Spinal cord (tissue), 10 donors: ENCODE measurements around the gene DCST2. TPM values are rescaled to one million over a fixed set of nuclear protein-coding genes. Genes with fewer than 3 reads are reported as not detected.

Source experiments
- DNase-seq, 6 donors: peaks; one replicate each; pipeline versions ENCODE4 v3.0.0 to v3.0.0-alpha.2; 2013 to 2015; ENCODE audit warnings: low spot score in 6 of 6, low read depth in 4 of 6
- H3K27ac ChIP-seq: one replicate; pipeline ENCODE4 v1.5.1; 2013; ENCODE audit warnings: low read depth, low read length, control low read depth
- H3K27me3 ChIP-seq: one replicate; pipeline ENCODE4 v1.6.1; 2013; ENCODE audit warnings: low read length; ENCODE audit not compliant: control insufficient read depth, insufficient read depth
- H3K36me3 ChIP-seq: one replicate; pipeline ENCODE4 v1.6.1; 2013; ENCODE audit warnings: low read length; ENCODE audit not compliant: control insufficient read depth, insufficient read depth
- H3K4me1 ChIP-seq: one replicate; pipeline ENCODE4 v1.6.1; 2013; ENCODE audit warnings: low read length; ENCODE audit not compliant: control insufficient read depth, insufficient read depth
- H3K4me3 ChIP-seq: one replicate; pipeline ENCODE4 v1.5.1; 2013; ENCODE audit warnings: low read depth, low read length, control low read depth
- H3K9me3 ChIP-seq: one replicate; pipeline ENCODE4 v1.6.1; 2013; ENCODE audit warnings: low read length; ENCODE audit not compliant: control insufficient read depth, insufficient read depth
- WGBS: methylation state at CpG from one replicate; pipeline ENCODE4 v1.1.5; 2013; ENCODE audit warnings: missing lambda C conversion rate; ENCODE audit not compliant: insufficient coverage; 5-methylcytosine and 5-hydroxymethylcytosine counted together
- polyA plus RNA-seq, 2 donors: library from polyadenylated mRNA; unstranded; fragments of 120-200 nt; gene quantifications; one replicate each; pipeline ENCODE4 v1.2.1, GENCODE V29; 2013; ENCODE audit not compliant: insufficient read length in 2 of 2
- total RNA-seq, 2 donors: library from RNA; depleted of rRNA in 1 of 2; stranded (reverse); fragments of 120-200 nt in 1 of 2; fragments of >200 nt in 1 of 2; gene quantifications; one replicate each; pipeline versions ENCODE4 v1.2.3 to v1.2.4, GENCODE V29; 2013 to 2014
- donor health status: healthy.

Gene DCST2
- total and polyA plus RNA-seq, 4 donors = 0.10 to 1.2 (median 1.1) TPM

GRCh38 chr1:155040358-155041093 is 6.9 kb upstream of the DCST2 start:
- no peak overlapping the region for H3K27ac ChIP-seq
- 85% methylated on average over 14 of the region's 14 CpGs for WGBS
- no peaks in the 10 kb centered on the region for H3K9me3 ChIP-seq
- no peak for DNase-seq
- H3K36me3 ChIP-seq = no peaks in the 10 kb centered on the region
- H3K4me1 ChIP-seq = no peaks in the 10 kb centered on the region
- no peaks in the 10 kb centered on the region for H3K27me3 ChIP-seq
- no peak overlapping the region for H3K4me3 ChIP-seq

GRCh38 chr1:155039308-155039669 is 5.7 kb upstream of the DCST2 start:
- H3K27me3 ChIP-seq = no peaks in the 10 kb centered on the region
- H3K36me3 ChIP-seq = no peaks in the 10 kb centered on the region
- no peak overlapping the region for H3K4me3 ChIP-seq
- H3K4me1 ChIP-seq = no peaks in the 10 kb centered on the region
- WGBS = 60% methylated on average over 2 of the region's 4 CpGs
- no peaks in the 10 kb centered on the region for H3K9me3 ChIP-seq
- no peak overlapping the region for H3K27ac ChIP-seq
- DNase-seq = no peak

GRCh38 chr1:155038602-155039307 is 5.2 kb upstream of the DCST2 start:
- Histone ChIP-seq H3K4me1 (no peaks in the 10 kb centered on the region), H3K4me3 (no peak overlapping the region), H3K27ac (no peak overlapping the region), H3K9me3 (no peaks in the 10 kb centered on the region), H3K27me3 (no peaks in the 10 kb centered on the region), H3K36me3 (no peaks in the 10 kb centered on the region)
- DNase-seq = no peak
- WGBS = 66% methylated on average over 7 of the region's 8 CpGs

DNA sequence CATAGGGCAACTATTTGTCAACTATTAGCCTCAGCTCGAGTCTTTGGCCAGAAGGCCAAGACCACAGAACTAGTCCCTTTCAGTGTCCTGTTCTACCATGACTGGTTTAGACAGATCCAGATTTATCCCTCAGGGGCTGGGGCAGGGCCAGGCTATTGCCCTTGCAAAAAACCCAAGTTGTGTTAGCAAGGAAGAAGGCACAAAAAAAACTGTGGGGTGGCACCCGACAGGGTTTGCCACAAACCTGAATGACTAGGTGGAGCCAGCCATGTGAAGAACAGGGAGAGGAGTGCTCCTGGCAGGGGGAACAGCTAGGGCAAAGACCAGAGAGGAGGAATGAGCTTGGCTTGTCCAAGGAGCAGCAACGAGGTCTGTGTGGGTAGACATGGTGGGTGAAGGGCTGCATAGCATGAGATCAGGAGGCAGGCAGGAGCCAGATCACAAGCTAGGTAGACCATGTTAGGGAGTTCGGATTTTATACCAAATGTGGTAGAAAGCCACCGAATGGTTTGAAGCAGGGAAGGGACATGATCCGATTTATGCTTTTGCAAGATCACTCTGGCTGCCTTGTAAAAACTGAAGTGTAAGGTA is 4.4 kb upstream of the DCST2 start:
- Histone ChIP-seq H3K9me3 (no peaks in the 10 kb centered on the region), H3K4me3 (no peak overlapping the region), H3K27ac (no peak overlapping the region), H3K4me1 (no peaks in the 10 kb centered on the region), H3K27me3 (no peaks in the 10 kb centered on the region), H3K36me3 (no peaks in the 10 kb centered on the region)
- DNase-seq = no peak
- 84% methylated on average over 6 of the region's 6 CpGs for WGBS

- Histone ChIP-seq H3K9me3 (no peaks in the 10 kb centered on the region), H3K27me3 (no peaks in the 10 kb centered on the region), H3K4me1 (no peaks in the 10 kb centered on the region), H3K4me3 (no peak overlapping the region), H3K27ac (no peak overlapping the region), H3K36me3 (no peaks in the 10 kb centered on the region)
- WGBS = 85% methylated on average over 3 of the region's 3 CpGs
- DNase-seq = no peak
These were observed 3.5 kb upstream of the DCST2 start for GRCh38 chr1:155037043-155037442.

DNA sequence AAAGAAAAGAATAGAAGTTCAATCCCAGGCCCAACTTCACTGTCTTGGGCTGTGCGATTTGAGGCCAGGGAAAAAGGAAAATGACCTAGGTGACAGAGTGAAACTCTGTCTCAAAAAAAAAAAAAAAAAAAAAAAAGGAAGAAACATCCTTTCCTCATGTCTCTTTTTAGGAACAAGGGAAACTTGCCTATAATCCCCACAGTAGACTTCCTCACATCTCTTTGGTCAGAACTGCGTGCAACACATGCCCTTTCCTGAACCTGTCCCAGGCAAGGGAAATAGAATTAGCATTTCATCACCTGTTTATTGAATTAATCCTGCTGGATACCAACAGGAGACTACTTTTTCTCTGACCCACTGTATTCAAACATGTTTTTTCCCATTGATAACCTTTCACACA is 2.4 kb upstream of the DCST2 start:
- Histone ChIP-seq H3K27me3 (no peaks in the 10 kb centered on the region), H3K9me3 (no peaks in the 10 kb centered on the region), H3K27ac (no peak overlapping the region), H3K36me3 (no peaks in the 10 kb centered on the region), H3K4me3 (no peak overlapping the region), H3K4me1 (no peaks in the 10 kb centered on the region)
- 100% methylated on average over 1 of the region's 2 CpGs for WGBS
- DNase-seq = no peak

DNA sequence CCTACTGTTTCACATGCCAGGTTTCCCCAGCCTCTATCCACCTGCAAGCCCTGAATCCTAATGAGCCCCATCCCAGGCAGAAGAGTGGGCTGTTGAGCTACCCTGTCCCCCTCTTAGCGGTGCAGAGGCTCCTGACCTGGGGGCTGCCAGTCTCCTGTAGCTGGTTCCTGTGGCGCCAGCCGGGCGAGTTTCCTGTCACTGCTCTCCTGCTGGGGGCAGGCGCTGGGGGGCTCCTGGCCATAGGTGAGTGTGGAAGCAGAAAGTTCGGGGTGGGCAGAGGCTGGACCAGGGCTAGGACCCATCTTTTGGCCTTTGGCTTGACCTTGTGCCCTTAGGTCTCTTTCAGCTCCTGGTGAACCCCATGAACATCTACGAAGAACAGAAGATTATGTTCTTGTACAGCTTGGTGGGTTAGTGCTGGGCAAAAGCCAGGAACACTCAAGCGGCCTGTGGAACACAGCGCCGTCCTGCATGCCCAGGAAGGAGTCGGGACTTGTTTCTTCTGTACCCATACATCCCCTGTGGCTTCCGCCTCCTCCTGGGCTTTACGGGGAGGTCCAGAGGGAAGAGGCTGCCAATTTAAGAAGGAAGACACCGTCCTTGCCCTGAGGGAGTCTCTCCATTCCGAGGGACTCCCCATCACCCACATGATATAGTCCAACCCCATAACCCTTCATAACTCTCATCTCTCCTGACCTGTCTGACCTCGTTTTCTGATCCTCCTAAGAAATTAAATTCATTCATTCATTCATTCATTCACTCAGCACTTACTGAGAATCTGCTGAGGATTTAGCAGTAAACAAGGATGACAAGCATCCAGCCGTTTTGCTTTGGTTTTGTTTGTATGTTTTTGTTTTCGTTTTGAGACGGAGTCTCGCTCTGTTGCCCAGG is 982 bp upstream of the DCST2 start:
- Histone ChIP-seq H3K4me1 (no peaks in the 10 kb centered on the region), H3K36me3 (no peaks in the 10 kb centered on the region), H3K4me3 (no peak overlapping the region), H3K9me3 (no peaks in the 10 kb centered on the region), H3K27ac (no peak overlapping the region), H3K27me3 (no peaks in the 10 kb centered on the region)
- DNase-seq = no peak
- WGBS = 84% methylated on average over 11 of the region's 20 CpGs

DNA sequence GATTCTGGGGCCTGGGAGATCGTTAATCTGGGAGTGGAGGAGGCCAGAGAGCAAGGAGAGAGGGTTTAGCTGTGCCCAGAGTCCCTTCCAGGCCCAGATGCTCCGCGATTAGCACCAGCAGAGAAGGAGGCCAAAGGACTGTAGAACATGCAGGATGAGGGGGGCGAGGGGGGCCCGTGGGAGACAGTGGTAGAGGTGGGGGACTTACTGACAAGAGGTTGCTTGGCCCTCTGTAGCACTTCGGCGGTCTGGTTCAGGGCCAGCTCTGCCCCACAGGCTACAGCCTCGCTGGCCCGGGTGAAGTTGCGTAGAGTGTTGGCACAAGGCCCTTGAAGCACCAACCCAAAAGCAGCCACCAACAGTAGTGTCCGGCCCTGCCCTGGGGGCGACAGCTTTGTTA is 695 bp downstream of the DCST2 start:
- DNase-seq = no peak
- Histone ChIP-seq H3K27ac (no peak overlapping the region), H3K4me3 (no peak overlapping the region), H3K36me3 (no peaks in the 10 kb centered on the region), H3K27me3 (no peaks in the 10 kb centered on the region), H3K9me3 (no peaks in the 10 kb centered on the region), H3K4me1 (no peaks in the 10 kb centered on the region)
- 86% methylated on average over 12 of the region's 12 CpGs for WGBS

DNA sequence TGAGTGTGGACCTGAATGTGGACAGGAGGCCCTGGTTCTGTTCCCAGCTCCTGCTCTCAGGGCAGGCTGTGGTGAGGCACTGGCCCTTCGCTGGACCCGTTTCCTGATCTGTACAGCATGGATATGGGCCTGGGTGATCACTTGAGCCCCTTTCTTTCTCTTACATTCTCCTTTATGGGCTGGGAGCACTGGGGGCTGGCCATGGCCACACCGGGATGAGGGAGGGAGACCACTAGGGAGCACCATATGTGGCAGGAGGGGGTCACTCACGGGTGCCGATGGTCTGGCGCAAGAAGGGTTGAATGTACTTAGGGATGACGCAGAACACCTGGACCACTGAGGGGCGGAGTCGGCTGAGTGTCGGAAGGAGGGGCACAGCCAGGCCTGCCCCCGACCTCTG is 2.7 kb downstream of the DCST2 start:
- Histone ChIP-seq H3K9me3 (no peaks in the 10 kb centered on the region), H3K4me3 (no peak overlapping the region), H3K4me1 (no peaks in the 10 kb centered on the region), H3K36me3 (no peaks in the 10 kb centered on the region), H3K27me3 (no peaks in the 10 kb centered on the region), H3K27ac (no peak overlapping the region)
- WGBS = 89% methylated on average over 11 of the region's 11 CpGs
- DNase-seq = no peak
